Measurements from ENCODE around the gene PRKG1.

The PRKG1 gene

GRCh38 chr10:51861731-51862130 is 787.4 kb downstream of the PRKG1 start:
- DNase-seq: no peak

GRCh38 chr10:51862149-51862548 is 787.9 kb downstream of the PRKG1 start:
- no peak for DNase-seq

GRCh38 chr10:51867956-51868355 is 793.7 kb downstream of the PRKG1 start:
- no peak for DNase-seq

- no peak for DNase-seq
Observed at GRCh38 chr10:51874131-51874530, 799.8 kb downstream of the PRKG1 start.

GRCh38 chr10:51875610-51876009 is 801.3 kb downstream of the PRKG1 start:
- no peak for DNase-seq

GRCh38 chr10:51876503-51876902 is 802.2 kb downstream of the PRKG1 start:
- DNase-seq: no peak

GRCh38 chr10:51876979-51877378 is 802.7 kb downstream of the PRKG1 start:
- DNase-seq: no peak

GRCh38 chr10:51877636-51878035 is 803.3 kb downstream of the PRKG1 start:
- DNase-seq: no peak

- no peak for DNase-seq
Observed at GRCh38 chr10:51878695-51879094, 804.4 kb downstream of the PRKG1 start.

- DNase-seq: no peak
Observed at GRCh38 chr10:51879238-51879637, 805.0 kb downstream of the PRKG1 start.

- no peak for DNase-seq
Observed at GRCh38 chr10:51881213-51881612, 806.9 kb downstream of the PRKG1 start.

- DNase-seq: no peak
Observed at GRCh38 chr10:51886438-51887068, 812.3 kb downstream of the PRKG1 start.

GRCh38 chr10:51888263-51888662 is 814.0 kb downstream of the PRKG1 start:
- no peak for DNase-seq

- no peak for DNase-seq
Observed at GRCh38 chr10:51892313-51892712, 818.0 kb downstream of the PRKG1 start.

- DNase-seq: no peak
Observed at GRCh38 chr10:51892965-51893658, 818.8 kb downstream of the PRKG1 start.

GRCh38 chr10:51894771-51895578 is 820.7 kb downstream of the PRKG1 start:
- DNase-seq: no peak

GRCh38 chr10:51896849-51897248 is 822.6 kb downstream of the PRKG1 start:
- DNase-seq: no peak

GRCh38 chr10:51897560-51897959 is 823.3 kb downstream of the PRKG1 start:
- DNase-seq: no peak

- DNase-seq: no peak
Observed at GRCh38 chr10:51900180-51900579, 825.9 kb downstream of the PRKG1 start.

- DNase-seq: no peak
Observed at GRCh38 chr10:51903675-51904074, 829.4 kb downstream of the PRKG1 start.

- DNase-seq: no peak
Observed at GRCh38 chr10:51905032-51905431, 830.7 kb downstream of the PRKG1 start.

- no peak for DNase-seq
Observed at GRCh38 chr10:51907361-51907760, 833.1 kb downstream of the PRKG1 start.

- no peak for DNase-seq
Observed at GRCh38 chr10:51910189-51910588, 835.9 kb downstream of the PRKG1 start.

GRCh38 chr10:51910596-51910995 is 836.3 kb downstream of the PRKG1 start:
- no peak for DNase-seq

Measured in NCI-H1105 (cell line).